OCI-M2 (cell line): ENCODE data around the gene CALML4.
"Not testable (repeated sequence)": the region's sequence is repeated elsewhere in the genome, so short reads cannot be mapped to it uniquely, and the experiment has no call there.

Experiments used
- DNase-seq: peaks from one replicate; lab custom pipeline; 2025; ENCODE audit not compliant: unreplicated experiment; lab: John Stamatoyannopoulos, UW

The CALML4 gene

GRCh38 chr15:68225442-68225841 lies 20.3 kb upstream of the CALML4 start:
- not testable (repeated sequence) for DNase-seq

GRCh38 chr15:68224546-68225250 lies 19.6 kb upstream of the CALML4 start:
- DNase-seq = no peak

- no peak for DNase-seq
Measured at GRCh38 chr15:68224108-68224507, 19.0 kb upstream of the CALML4 start.

- DNase-seq = no peak
Measured at GRCh38 chr15:68223171-68223570, 18.0 kb upstream of the CALML4 start.

- DNase-seq = not testable (repeated sequence)
Measured at GRCh38 chr15:68222432-68222743, 17.3 kb upstream of the CALML4 start.

- not testable (repeated sequence) for DNase-seq
Measured at GRCh38 chr15:68221530-68222431, 16.6 kb upstream of the CALML4 start.

- DNase-seq = no peak
Measured at GRCh38 chr15:68220967-68221366, 15.8 kb upstream of the CALML4 start.

- no peak for DNase-seq
Measured at GRCh38 chr15:68220489-68220888, 15.4 kb upstream of the CALML4 start.

GRCh38 chr15:68218847-68219798 lies 14.0 kb upstream of the CALML4 start:
- DNase-seq = no peak

- DNase-seq = no peak
Measured at GRCh38 chr15:68218331-68218730, 13.2 kb upstream of the CALML4 start.

- no peak for DNase-seq
Measured at GRCh38 chr15:68217341-68217740, 12.2 kb upstream of the CALML4 start.

GRCh38 chr15:68214838-68215254 lies 9.7 kb upstream of the CALML4 start:
- no peak for DNase-seq

GRCh38 chr15:68213991-68214837 lies 9.1 kb upstream of the CALML4 start:
- no peak for DNase-seq

GRCh38 chr15:68213491-68213845 lies 8.3 kb upstream of the CALML4 start:
- DNase-seq = not testable (repeated sequence)

- DNase-seq = no peak
Measured at GRCh38 chr15:68211656-68212320, 6.7 kb upstream of the CALML4 start.

- DNase-seq = no peak
Measured at GRCh38 chr15:68210821-68211655, 5.9 kb upstream of the CALML4 start.

- DNase-seq = no peak
Measured at GRCh38 chr15:68210409-68210756, 5.3 kb upstream of the CALML4 start.

GRCh38 chr15:68209735-68210408 lies 4.7 kb upstream of the CALML4 start:
- DNase-seq = no peak

- no peak for DNase-seq
Measured at GRCh38 chr15:68209272-68209671, 4.1 kb upstream of the CALML4 start.
